UCSD-AML1 (cell line): Measurements from ENCODE around the gene ZNF367.

Experiments
- DNase-seq: peaks from one replicate; lab custom pipeline; 2025; ENCODE audit not compliant: unreplicated experiment; lab: John Stamatoyannopoulos, UW

Gene ZNF367

DNA sequence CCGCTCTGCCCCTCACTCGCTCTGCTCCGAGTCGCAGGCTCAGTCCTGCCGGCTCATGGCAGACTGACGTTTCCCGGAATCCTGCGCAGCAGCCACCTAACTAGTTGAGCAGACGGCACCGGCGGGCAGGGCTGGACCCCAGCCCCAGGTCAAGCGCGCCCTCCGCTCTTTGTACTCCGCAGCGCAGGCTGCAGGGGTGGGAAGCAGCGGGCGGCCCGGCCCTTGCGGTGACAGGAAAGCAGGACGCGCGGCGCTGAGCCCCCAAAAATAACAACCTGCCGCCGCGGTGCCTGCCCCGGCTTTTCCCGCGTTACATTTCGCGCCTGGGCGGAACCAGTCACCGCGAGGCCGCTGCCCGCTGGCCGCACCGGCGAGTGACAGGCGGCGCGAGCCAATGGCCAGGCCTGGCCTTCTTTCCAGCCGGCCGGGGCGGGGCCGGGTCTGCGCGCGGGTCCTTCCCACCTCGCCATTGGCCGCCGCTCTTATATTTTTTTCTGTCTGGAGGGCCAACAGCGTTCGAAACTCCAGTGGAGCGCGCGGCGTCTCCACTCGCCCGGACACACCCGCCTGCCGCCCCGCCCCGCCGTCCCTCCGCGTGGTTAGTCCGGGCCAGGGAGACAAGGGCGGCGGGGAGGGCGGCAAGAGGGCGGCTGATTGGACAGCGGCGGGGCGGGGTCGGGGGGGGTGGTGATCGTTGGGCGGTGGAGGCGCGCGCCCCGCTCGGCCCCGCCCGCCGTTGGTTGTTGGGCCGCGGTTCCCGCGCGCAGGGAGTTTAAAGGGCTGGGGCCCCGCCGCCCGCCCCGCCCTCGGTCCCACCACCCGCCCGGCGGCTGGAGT lies at the start of gene ZNF367:
ZNF367 (minus strand) TSS at position 288 of the 837 bp plus-strand sequence. CDS start 338 bp downstream, outside the sequence.
- DNase-seq: peak; percentile 98

DNA sequence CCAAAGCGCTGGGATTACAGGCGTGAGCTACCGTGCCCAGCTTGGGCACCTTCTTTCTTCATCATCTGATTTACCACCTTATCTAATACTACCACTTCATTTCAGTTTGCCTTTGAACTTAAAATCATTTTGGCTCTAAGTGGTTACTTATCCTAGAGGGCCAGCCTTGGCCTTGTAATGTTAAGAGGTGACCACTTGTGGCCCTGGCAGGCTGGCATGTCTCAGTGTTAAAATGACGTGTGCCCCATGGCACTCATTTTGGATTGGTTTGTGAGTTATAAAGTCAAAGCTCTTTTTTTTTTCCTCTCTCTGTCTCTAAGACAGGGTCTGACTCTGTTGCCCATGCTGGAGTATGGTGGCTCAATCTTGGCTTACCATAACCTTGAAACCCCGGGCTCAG lies 49.6 kb upstream of the ZNF367 start:
- DNase-seq: no peak

DNA sequence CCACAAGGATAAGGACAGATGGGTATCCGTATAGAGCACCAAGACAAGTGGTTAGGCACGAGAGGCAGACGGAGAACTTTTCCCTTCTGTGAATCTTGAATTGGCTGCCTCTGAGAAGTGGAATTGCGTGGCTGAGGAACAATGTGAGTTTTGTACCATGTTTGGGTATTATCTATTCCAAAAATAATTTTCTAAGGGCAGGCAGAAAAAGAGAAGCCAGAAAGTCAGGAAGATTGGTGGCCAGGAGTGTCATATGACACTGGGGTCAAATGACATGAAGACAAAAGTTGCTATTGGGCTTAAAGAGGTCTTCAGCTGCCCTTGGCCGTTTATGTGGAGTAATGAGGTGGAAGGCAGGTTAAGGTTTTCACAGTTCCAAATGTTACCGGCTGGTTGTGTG lies 46.3 kb upstream of the ZNF367 start:
- no peak for DNase-seq

DNA sequence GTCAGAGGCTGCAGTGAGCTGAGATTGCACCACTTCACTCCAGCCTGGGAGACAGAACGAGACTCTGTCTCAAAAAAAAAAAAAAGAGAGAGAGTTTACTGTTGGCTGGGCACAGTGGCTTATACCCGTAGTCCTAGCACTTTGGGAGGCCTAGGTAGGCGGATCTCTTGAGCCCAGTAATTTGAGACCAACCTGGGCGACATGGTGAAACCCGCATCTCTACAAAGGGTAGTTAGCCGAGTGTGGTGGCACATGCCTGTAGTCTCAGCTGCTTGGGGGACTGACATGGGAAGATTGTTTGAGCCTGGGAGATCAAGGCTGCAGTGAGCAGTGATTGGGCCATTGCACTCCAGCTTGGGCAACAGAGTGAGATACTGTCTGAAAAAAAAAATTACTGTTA lies 44.4 kb upstream of the ZNF367 start:
- DNase-seq: no peak

DNA sequence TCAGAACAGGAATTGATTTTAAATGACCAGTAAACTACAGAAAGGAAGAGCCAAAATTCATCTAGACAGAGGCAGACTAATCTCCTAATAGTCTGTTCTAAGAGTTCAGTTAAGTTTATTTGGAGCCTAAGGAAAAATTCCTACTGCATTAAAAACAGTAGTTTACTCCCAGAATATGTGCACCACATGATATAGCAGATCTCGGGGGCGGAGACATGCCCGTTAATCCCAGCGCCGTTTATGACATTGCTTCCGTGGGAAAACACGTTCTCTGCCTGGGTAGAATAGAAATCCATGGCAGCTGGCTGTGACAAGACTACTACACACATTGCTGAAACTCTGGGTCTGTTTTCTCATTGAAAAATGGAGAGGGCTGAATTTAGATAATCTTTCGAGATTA lies 43.2 kb upstream of the ZNF367 start:
- no peak for DNase-seq

DNA sequence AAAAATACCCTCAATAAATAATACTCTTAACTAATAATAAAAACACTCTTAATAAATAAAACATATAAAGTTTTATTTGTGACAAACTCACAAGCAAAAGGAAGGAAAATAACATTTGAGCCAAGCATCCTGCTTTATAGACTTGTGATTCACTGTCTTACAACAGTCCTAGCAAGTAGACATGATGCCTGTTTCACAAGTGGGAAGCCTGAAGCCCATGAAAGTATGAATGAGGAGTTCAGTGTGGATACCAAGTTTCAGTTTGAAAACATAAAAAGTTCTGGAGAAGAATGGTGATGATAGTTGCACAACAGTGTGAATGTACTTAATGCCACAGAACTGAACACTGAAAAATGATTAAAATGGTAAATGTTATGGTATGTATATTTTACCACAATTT lies 42.7 kb upstream of the ZNF367 start:
- DNase-seq: no peak

DNA sequence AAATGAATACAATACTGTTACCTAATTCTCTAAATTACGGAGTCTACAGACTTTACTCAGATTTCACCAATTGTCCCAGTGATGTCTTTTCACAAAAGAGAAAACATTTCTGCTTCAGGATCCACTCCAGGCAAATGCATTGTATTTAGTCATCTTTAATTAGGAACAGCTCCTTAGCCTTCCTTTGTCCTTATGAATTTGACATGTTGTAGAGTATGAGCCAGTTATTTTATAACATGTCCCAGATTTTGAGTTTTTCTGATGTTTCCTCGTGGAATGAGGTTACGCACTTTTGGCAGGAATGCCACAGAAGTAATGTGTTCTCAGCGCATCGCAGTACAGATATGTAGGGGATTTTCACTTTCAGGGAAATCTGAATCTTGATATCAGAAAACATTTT lies 42.3 kb upstream of the ZNF367 start:
- DNase-seq: no peak

DNA sequence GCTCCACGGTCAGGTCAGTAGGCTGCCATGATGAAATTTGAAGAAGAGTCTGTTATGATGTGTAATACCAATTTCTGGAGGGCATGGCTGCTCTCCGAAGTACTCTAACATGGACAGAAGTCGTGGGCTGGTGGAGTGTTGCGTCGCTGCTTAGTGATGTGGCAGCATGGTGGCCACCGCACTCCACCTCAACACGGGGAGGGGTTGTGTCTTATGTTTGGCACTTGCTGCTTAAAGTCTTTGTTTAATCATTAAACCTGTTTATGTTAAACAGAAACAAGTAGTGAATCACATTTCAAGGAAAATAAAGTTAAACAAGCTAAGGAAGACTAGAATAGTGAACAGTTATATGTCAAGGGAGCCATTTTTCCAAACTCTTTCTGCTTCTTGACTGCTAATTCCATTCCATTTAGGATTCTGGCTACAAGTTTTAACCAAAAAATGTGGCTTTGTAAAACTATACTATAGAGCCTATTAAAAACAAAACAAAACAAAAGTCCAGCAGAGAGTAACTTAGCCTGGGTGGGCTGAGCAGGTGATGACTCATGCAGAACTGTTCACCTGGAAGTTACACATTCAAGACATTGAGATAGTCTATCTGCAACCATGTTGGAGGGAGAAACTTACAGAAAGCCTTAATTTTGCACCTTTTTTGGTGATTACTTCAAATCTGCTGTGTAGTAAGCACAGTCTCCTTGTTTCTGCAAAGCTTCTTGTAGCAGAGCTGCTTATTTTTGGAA lies 41.3 kb upstream of the ZNF367 start:
- DNase-seq: no peak

DNA sequence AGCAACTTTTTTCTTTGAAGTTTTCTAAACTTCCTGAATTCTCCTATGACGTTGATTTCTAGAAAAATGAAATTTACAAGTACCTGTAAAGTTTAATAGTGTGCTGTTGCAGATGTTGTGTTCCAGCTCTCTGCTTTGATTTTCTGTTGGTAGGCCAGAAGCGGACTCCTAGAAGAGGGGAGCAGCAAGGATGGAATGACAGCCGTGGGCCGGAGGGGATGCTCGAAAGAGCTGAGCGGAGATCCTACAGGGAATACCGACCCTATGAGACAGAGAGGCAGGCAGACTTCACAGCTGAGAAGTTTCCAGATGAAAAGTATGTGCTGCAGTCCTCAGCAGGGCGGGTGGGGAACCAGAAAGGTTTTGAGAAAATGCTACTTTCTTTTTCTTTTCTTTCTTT lies 40.1 kb upstream of the ZNF367 start:
- no peak for DNase-seq

DNA sequence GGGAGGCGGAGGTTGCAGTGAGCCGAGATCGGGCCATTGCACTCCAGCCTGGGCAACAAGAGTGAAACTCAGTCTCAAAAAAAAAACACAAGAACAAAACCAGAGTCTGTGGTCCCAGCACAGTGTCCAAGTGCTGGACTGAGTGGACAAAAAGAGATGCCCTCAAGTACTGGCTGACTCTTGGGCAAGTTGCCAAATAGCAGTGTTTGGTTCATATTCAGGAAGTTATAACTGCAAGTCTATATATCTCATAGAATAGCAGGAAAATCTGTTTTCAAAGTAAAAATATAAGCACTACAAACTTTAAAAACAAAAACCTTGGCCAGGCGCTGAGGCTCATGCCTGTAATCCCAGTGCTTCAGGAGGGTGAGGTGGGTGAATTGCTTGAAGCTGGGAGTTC lies 39.1 kb upstream of the ZNF367 start:
- no peak for DNase-seq

DNA sequence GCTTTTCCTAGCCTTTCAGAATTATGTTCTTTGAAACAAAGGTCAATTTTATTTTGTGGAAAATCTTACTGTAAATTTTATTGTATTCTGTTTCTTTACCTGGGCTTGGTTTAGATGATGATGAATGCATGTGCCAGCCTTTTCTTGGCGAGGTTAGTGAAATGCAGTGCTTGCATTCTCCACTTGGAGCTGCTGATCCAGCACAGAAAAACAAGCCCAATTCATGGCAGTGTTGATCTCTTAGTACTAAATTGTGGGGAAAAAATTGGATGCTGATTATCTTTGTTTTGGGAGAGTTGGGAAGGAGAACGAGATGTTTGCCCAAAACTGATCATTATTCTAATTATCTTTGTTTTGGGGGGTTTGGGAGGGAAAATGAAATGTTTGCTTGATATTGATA lies 35.5 kb upstream of the ZNF367 start:
- no peak for DNase-seq

DNA sequence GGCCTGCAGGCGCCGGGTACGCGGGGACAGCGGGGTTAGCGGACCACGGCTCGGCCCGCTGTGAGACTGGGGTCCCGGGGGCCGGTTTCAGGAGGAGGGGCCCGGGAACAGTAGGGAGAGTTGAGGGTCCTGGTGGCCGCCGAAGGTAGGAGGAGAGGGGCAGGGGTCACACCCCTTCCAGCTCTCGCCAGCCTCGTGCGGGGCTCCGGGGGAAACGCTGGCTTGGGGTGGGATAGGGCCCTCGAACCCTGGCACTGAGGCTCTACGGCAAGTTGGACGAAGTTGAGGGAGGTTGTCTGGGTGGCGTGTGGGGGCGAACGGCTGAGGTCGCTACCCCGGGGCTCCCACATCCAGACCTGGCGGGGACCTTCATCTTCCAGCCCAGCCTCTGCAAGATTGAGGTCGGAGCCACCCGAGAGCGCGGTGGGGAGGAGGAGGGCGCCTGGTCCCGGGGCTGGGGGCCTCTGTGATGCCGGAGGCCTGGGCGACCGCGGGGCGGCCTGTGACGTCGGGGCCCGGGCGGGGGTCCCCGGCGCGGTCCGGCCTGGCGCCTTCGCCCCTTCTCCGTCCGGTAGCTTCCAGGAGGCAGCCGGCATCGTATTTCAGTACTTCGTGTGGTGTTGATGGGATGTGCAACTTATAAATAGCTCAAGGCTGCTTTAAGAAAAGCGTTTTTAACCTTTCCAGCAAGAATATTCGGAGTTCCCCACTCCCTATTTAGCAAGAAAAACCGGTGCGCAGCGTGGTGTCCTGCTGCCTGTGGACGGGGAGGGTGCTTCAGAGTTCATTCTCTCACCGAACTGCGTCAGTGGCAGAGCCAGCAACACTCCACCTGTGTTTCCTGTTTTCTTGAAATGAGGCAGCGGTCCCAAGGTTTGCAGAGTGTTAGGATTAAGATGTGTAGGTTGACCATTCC lies 32.7 kb upstream of the ZNF367 start:
- DNase-seq: no peak

DNA sequence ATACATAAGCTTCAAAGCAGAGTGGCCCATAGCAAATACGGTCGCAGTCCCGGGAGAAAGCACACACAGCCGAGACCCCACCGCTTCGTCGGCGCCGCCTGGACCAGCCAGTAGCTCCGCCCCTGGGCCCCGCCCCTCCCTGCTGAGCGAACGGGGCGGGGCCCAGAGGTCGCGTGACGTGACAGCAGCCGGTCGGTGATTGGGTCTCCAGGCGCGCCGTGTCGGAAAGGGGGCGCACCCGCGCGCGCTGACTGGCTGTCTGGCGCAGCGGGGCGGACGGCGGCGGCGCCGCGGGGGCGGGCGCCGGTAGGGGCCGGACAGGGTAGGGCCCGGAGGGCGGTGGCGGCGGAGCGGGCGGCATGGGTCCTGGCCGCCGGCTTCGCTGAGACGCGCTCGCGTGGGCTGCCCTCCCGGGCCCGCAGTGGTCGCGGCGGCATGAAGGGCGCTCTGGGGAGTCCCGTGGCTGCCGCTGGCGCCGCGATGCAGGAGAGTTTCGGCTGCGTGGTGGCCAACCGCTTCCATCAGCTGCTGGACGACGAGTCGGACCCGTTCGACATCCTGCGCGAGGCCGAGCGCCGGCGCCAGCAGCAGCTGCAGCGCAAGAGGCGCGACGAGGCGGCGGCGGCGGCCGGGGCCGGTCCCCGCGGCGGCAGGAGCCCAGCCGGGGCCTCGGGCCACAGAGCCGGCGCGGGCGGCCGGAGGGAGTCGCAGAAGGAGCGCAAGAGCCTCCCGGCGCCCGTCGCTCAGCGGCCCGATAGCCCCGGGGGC lies 31.9 kb upstream of the ZNF367 start, which contains the start of gene HABP4:
HABP4 (plus strand) TSS at position 325 of the 768 bp plus-strand sequence; CDS start at position 436, 111 bp downstream.
- peak; percentile 96 for DNase-seq

DNA sequence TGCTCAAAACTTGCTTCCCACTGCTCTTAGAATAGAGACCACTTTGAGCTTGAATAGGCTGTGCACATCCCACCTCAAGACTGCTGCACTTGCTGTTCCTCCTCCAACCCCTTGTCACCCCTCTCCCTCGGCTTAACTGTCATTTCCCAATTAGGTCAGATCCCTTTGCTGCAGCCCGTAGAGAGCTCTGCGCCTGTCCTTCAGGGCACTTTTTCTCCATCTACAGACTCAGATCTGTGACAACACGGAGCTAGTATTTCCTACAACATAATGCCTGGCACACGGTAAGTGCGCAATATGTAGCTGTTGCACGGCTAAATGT lies 31.3 kb upstream of the ZNF367 start:
- DNase-seq: no peak

DNA sequence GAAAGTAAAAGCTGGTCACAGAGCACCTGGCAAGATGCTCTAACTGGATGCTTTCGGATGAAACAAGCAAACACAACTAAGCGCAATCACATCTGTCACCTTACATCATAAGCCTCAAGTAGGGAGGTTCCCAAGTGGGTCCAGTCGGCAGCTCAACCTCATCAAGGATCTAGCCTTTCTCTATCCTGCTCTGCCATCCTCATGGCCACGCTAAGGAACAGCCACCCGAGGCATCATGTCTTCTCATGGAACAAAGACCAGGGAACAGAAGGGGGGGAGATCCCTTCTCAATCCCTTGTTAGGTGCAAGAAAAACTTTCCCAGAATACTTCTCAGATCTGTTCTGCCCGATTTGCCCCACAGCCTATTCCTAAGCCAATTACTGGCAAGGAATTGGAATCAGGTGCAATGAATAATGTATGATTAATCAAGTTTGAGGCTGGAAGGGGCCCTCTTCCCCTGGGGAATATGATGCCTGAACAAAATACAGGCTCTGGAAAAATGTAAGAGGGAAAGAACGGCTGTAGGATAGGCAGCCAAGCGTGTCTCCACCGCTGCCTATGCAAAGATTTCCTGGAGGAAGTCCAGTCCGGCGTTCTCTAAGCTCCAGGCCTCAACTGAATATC lies 30.5 kb upstream of the ZNF367 start:
- no peak for DNase-seq

DNA sequence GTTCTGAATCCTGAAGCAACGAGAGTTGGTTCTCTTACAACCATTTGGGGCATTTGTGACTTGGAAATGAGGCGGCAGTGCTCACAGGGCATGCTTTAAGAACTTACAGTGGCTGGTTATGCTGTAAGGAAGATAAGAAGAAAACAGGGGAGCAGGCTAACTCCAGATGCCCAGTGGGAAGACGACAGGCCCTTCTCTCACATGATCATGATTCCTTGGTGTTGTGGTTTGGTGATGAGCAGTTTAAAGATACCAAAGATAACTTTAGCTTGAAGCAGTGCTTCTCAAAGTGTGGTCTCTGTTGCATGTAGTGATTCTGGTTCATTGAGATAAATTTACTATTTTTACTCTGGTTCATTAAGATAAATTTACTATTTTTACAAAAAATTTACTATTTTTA lies 29.2 kb upstream of the ZNF367 start:
- DNase-seq: no peak

DNA sequence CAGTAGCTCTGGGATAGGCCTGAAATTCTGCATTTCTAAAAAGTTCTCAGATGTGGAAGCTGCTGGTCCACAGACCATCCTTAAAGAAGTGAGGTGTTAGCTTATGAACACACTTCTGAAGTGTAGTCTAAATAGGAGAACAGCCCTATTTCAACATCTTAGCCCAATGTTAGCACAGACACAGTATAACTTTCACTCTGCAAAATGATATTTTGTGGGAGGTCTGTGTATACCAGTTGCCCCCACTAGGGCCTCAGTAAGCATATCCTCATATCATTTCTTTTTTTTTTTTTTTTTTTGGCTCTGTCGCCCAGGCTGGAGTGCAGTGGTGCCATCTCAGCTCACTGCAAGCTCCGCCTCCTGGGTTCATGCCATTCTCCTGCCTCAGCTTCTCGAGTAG lies 24.3 kb upstream of the ZNF367 start:
- no peak for DNase-seq

DNA sequence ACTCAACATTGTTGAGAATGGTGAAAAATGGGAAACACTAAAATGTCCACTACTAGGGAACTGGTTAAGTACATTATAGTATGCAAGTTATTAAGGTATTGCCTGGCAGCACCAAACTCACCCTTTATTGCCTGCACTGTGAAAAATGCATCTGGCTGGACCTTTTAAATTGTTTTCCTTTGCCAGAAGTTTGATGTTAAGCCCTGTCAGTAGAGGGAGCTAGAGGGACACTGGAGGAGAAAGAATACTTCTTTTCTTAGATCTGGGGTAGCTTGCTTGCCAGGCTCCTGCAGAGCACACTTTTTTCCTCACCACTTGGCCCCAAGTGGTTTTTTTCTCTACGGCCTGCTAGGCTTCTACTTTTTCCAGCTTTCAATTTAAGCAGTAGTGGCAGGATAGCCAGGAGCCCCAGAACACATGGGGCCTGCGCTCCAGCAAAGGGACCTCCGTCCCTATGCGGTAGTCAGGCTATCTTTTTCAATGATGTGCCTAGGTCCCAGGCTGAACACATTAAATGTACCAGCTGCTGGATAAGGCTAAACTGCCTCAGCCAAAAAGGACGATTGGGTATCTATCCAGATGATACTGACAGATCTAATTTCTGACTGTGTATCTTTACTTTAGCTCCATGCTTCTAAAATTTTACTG lies 23.8 kb upstream of the ZNF367 start:
- DNase-seq: no peak

DNA sequence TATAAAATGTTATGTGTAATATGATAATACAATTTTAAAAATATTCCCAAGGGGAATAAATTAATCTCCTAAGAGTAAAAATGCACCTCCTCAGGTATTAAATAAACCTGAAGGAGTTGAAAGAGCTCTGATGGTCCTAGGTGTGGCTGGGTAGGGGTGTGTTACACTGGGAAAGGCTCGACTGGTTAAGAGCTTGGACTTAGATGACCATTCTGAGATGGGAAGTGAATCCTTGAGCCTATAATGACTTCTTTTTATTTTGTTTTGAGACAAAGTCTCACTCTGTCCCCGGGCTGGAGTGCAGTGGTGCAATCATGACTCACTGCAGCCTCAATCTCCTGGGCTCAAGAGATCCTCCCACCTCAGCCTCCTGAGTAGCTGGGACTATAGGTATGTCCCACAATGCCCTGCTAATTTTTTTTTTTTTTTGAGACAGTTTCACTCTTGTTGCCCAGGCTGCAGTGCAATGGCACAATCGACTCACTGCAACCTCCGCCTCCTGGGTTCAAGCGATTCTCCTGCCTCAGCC lies 22.6 kb upstream of the ZNF367 start:
- no peak for DNase-seq
